NCI-H187 (cell line): Measurements from ENCODE around the gene SMARCB1.

ENCODE experiments used
- DNase-seq, 2 experiments: peaks; one replicate each; lab custom pipeline; 2025; lab: John Stamatoyannopoulos, UW

The SMARCB1 gene

GRCh38 chr22:23786752-23787599, at the start of gene SMARCB1:
SMARCB1 (plus strand) TSS chr22:23786966; CDS start chr22:23787170, 204 bp downstream.
- DNase-seq: peak; percentile 42 to 78

- DNase-seq: no peak
Observed at GRCh38 chr22:23737696-23738095, 49.1 kb upstream of the SMARCB1 start.

- no peak for DNase-seq
Observed at GRCh38 chr22:23742505-23743264, 44.1 kb upstream of the SMARCB1 start.

- DNase-seq: no peak
Observed at GRCh38 chr22:23743303-23743705, 43.5 kb upstream of the SMARCB1 start.

GRCh38 chr22:23744001-23744400, 42.8 kb upstream of the SMARCB1 start:
- no peak for DNase-seq

- DNase-seq: no peak
Observed at GRCh38 chr22:23744485-23744884, 42.3 kb upstream of the SMARCB1 start.

GRCh38 chr22:23745791-23746190, 41.0 kb upstream of the SMARCB1 start:
- DNase-seq: no peak

GRCh38 chr22:23749841-23750301, 36.9 kb upstream of the SMARCB1 start:
- DNase-seq: no peak

- no peak for DNase-seq
Observed at GRCh38 chr22:23750367-23750713, 36.4 kb upstream of the SMARCB1 start.

GRCh38 chr22:23750714-23751440, 35.9 kb upstream of the SMARCB1 start, which contains the start of gene ZNF70:
ZNF70 (minus strand) TSS chr22:23751112; CDS start chr22:23745140, 5,972 bp downstream.
- peak; percentile 38 to 83 for DNase-seq

- no peak for DNase-seq
Observed at GRCh38 chr22:23751441-23751996, 35.2 kb upstream of the SMARCB1 start.

- DNase-seq: no peak
Observed at GRCh38 chr22:23752090-23752691, 34.6 kb upstream of the SMARCB1 start.

- DNase-seq: no peak
Observed at GRCh38 chr22:23752750-23753149, 34.0 kb upstream of the SMARCB1 start.

GRCh38 chr22:23753385-23753784, 33.4 kb upstream of the SMARCB1 start:
- DNase-seq: no peak

- DNase-seq: no peak
Observed at GRCh38 chr22:23754220-23754919, 32.4 kb upstream of the SMARCB1 start, which contains the start of gene VPREB3. VPREB3 (minus strand) TSS chr22:23754425; CDS start chr22:23754363, 62 bp downstream.

- DNase-seq: no peak
Observed at GRCh38 chr22:23754980-23755636, 31.7 kb upstream of the SMARCB1 start.

GRCh38 chr22:23755711-23756110, 31.1 kb upstream of the SMARCB1 start:
- no peak for DNase-seq

GRCh38 chr22:23756891-23757290, 29.9 kb upstream of the SMARCB1 start:
- DNase-seq: no peak

GRCh38 chr22:23759566-23759965, 27.2 kb upstream of the SMARCB1 start:
- no peak for DNase-seq

GRCh38 chr22:23760056-23760455, 26.7 kb upstream of the SMARCB1 start:
- no peak for DNase-seq
